OCI-LY3 (cell line): ENCODE data around the gene RBSN.

ENCODE experiments used
- H2AFZ ChIP-seq: fragments of 200-600, 300-600 bp; shearing (Covaris generic); 2 replicates; pipeline ENCODE4 v1.6.0; 2014; ENCODE audit warnings: antibody characterized with exemption, low read depth, low read length
- H3K27ac ChIP-seq: fragments of 200-600, 300-600 bp; sonication (generic); 2 replicates; pipeline ENCODE4 v1.5.1; 2014; ENCODE audit warnings: mild to moderate bottlenecking, low read length, moderate library complexity, mixed read lengths
- H3K27me3 ChIP-seq: fragments of 200-600, 300-600 bp; sonication (generic); 2 replicates; pipeline ENCODE4 v1.6.1; 2014; ENCODE audit warnings: low read depth, low read length, mixed read lengths
- H3K36me3 ChIP-seq: fragments of 200-600, 300-600 bp; sonication (generic); replicated peaks from 2 replicates; pipeline ENCODE3; 2014; ENCODE audit warnings: low read depth, low read length, mixed read lengths
- H3K4me1 ChIP-seq: fragments of 300-600, 200-600 bp; sonication (generic); 2 replicates; pipeline ENCODE4 v1.6.1; 2014; ENCODE audit warnings: low read length, mixed read lengths
- H3K4me2 ChIP-seq: fragments of 200-600, 300-600 bp; sonication (generic); 2 replicates; pipeline ENCODE4 v1.6.1; 2014; ENCODE audit warnings: low read length, mixed read lengths
- H3K4me3 ChIP-seq: fragments of 300-600, 200-600 bp; sonication (generic); 2 replicates; pipeline ENCODE4 v1.5.1; 2014; ENCODE audit warnings: antibody characterized with exemption, mild to moderate bottlenecking, low read length, moderate library complexity
- H3K79me2 ChIP-seq: fragments of 300-600, 200-600 bp; shearing (Covaris generic); 2 replicates; pipeline ENCODE4 v1.6.1; 2014; ENCODE audit warnings: mild to moderate bottlenecking, low read length, mixed read lengths
- H3K9ac ChIP-seq: fragments of 300-600, 200-600 bp; shearing (Covaris generic); 2 replicates; pipeline ENCODE4 v1.6.0; 2014; ENCODE audit warnings: mild to moderate bottlenecking, low read length, moderate library complexity
- H3K9me3 ChIP-seq: fragments of 200-600, 300-600 bp; shearing (Covaris generic); 2 replicates; pipeline ENCODE4 v1.6.1; 2014; ENCODE audit warnings: low read length, mixed read lengths; ENCODE audit not compliant: insufficient read depth
- H4K20me1 ChIP-seq: fragments of 200-600, 300-600 bp; sonication (generic); 2 replicates; pipeline ENCODE4 v1.6.1; 2016; ENCODE audit warnings: low read length, mixed read lengths; ENCODE audit not compliant: insufficient read depth
- CTCF ChIP-seq: fragments of 200-600, 300-600 bp; sonication (generic); IDR thresholded peaks from 2 replicates; pipeline ENCODE4 v1.5.1; 2014; ENCODE audit warnings: antibody characterized with exemption, low read length, low read depth
- EZH2phosphoT487 ChIP-seq: fragments of 200-600 bp; shearing (Covaris generic); IDR thresholded peaks from 2 replicates; pipeline ENCODE4 v1.6.1; 2018; ENCODE audit warnings: antibody characterized with exemption, mixed run types, low read depth

RBSN gene

GRCh38 chr3:15040844-15041243 lies 58.1 kb downstream of the RBSN start:
- Histone ChIP-seq H3K4me1 (no peaks in the 10 kb centered on the region), H3K36me3 (peaks cover 74% of the 10 kb centered on the region), H3K27me3 (no peaks in the 10 kb centered on the region), H3K79me2 (no peaks in the 10 kb centered on the region), H3K9ac (no peak overlapping the region), H3K4me3 (no peak overlapping the region), H3K4me2 (no peak overlapping the region), H4K20me1 (0 out of 2 replicates have a peak, but pooled peaks cover 3% of the 10 kb centered on the region), H3K9me3 (no peaks in the 10 kb centered on the region), H3K27ac (no peak overlapping the region), H2AFZ (no peak overlapping the region)
- TF ChIP-seq EZH2phosphoT487: no peak
- no peak for TF ChIP-seq CTCF

GRCh38 chr3:15038306-15038705 lies 60.6 kb downstream of the RBSN start:
- no peak overlapping the region for H2AFZ ChIP-seq
- H3K27ac ChIP-seq: no peak overlapping the region
- H3K27me3 ChIP-seq: no peaks in the 10 kb centered on the region
- no peaks in the 10 kb centered on the region for H3K4me1 ChIP-seq
- no peaks in the 10 kb centered on the region for H3K9me3 ChIP-seq
- H3K36me3 ChIP-seq: peaks cover 67% of the 10 kb centered on the region
- no peak overlapping the region for H3K9ac ChIP-seq
- H3K4me2 ChIP-seq: no peak overlapping the region
- H3K79me2 ChIP-seq: no peaks in the 10 kb centered on the region
- no peak overlapping the region for H3K4me3 ChIP-seq
- TF ChIP-seq EZH2phosphoT487 (no peak), CTCF (no peak)
- H4K20me1 ChIP-seq: no peaks in the 10 kb centered on the region

- Histone ChIP-seq H3K36me3 (peaks cover 48% of the 10 kb centered on the region), H3K9me3 (no peaks in the 10 kb centered on the region)
Measured at GRCh38 chr3:15033103-15033502, 65.8 kb downstream of the RBSN start.

GRCh38 chr3:15032650-15033049 lies 66.3 kb downstream of the RBSN start:
- Histone ChIP-seq H3K4me2 (no peak overlapping the region), H3K36me3 (peaks cover 47% of the 10 kb centered on the region), H3K27me3 (no peaks in the 10 kb centered on the region), H3K9ac (no peak overlapping the region), H3K27ac (no peak overlapping the region), H2AFZ (no peak overlapping the region), H3K79me2 (no peaks in the 10 kb centered on the region), H3K4me3 (no peak overlapping the region), H3K4me1 (no peaks in the 10 kb centered on the region), H3K9me3 (no peaks in the 10 kb centered on the region), H4K20me1 (no peaks in the 10 kb centered on the region)
- TF ChIP-seq EZH2phosphoT487 (no peak), CTCF (no peak)

More at GRCh38 chr3:15033103-15033502, 65.8 kb downstream of the RBSN start:
- Histone ChIP-seq H3K27me3 (no peaks in the 10 kb centered on the region), H2AFZ (no peak overlapping the region), H3K79me2 (no peaks in the 10 kb centered on the region), H3K4me2 (no peak overlapping the region), H3K4me3 (no peak overlapping the region), H3K27ac (no peak overlapping the region), H3K4me1 (no peaks in the 10 kb centered on the region), H4K20me1 (no peaks in the 10 kb centered on the region), H3K9ac (no peak overlapping the region)
- TF ChIP-seq EZH2phosphoT487: no peak
- TF ChIP-seq CTCF: no peak
